ENCODE measurements around the gene UBN1. TPM values are rescaled to one million over a fixed set of nuclear protein-coding genes. Genes with fewer than 3 reads are reported as not detected.

UBN1 gene
- total and polyA plus RNA-seq, 2 donors (not counting 3 experiments of a cell fraction or from before 2014, with no cell fraction given) = 26.0 to 44.8 TPM

DNA sequence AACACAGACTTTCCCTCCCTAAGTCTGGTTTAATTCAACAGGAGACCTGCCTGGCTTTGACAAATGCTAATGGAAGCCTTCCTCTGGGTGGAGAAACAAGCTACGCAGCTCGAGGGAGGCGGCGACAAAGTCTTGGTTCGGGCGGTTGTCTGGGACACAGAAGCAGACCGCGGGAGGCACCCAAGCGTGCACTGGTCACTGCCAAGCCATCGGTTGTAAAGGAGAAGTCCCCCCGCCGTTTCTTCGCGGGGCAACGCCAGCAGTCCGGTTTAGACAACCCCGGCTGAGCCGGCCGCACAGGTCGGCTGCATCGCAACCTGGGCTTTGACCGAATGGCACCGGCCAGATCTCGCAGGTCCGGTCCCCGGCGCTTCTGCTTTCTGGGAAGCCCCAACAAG, 779 bp upstream of the UBN1 start:
- ChIA-PET CTCF (interaction anchor here (0.9 to 1.3 kb wide), 3 partner anchors 10 to 109 kb away, joined by 3 to 5 read pairs (median 3); no protein-coding TSS in a partner anchor), POLR2A (no interaction called here)
- Histone ChIP-seq H3K4me3 (replicated peaks in 1 of 3; ENCODE audit: insufficient read depth in 1 of 3, low read depth in 1 of 3, low read length in 3 of 3) (peak overlapping the region; percentile 66 to 96 (median 85)), H2AFZ (ENCODE audit: low read depth, low read length) (peak overlapping the region; percentile 94), H3K9me3 (replicated peaks; ENCODE audit: control insufficient read depth, insufficient read depth, low read length) (no peaks in the 10 kb centered on the region), H4K20me1 (replicated peaks; ENCODE audit: control insufficient read depth, extremely low read depth, insufficient read depth, low read length) (peaks cover 4% of the 10 kb centered on the region), H3K36me3 (ENCODE audit: control insufficient read depth in 2 of 2, extremely low read depth in 1 of 2, insufficient read depth in 2 of 2, low read length in 2 of 2) (peaks cover 9 to 10% of the 10 kb centered on the region in 2 experiments), H3K4me1 (ENCODE audit: control insufficient read depth, extremely low read depth, insufficient read depth, low read length) (peaks cover 33% of the 10 kb centered on the region), H3K27me3 (ENCODE audit: control insufficient read depth in 2 of 2, insufficient read depth in 2 of 2, low read length in 2 of 2) (no peaks in the 10 kb centered on the region), H3K9me1 (replicated peaks; ENCODE audit: control insufficient read depth, extremely low read depth, insufficient read depth, low read length) (no peaks in the 10 kb centered on the region), H3K79me2 (ENCODE audit: control insufficient read depth, insufficient read depth, low read length) (peaks cover 69% of the 10 kb centered on the region), H3K4me2 (ENCODE audit: insufficient read depth, low read length) (peak overlapping the region; percentile 85), H3K27ac (ENCODE audit: insufficient read depth, low read depth, low read length) (peak overlapping the region; percentile 84), H3K9ac (replicated peaks; ENCODE audit: extremely low read depth, insufficient read depth, low read length) (peak overlapping the region; percentile 90)
- no TSS peak for BruUV-seq (replicated peaks)
- intact Hi-C loops (cut with micrococcal nuclease) = loop anchor here (2.0 kb wide), 1 partner anchor 98 kb away; no protein-coding TSS in a partner anchor
- DNase-seq (ENCODE audit: low read depth, low spot score) = peak; percentile 77
- no peak for FAIRE-seq
- dilution Hi-C loops (cut with MboI; ENCODE audit: extremely low pct_ligation_motif_present, low sequenced_read_pairs) = no loop called here
- TF ChIP-seq POLR2A (IDR thresholded peaks at IDR 0.05; ENCODE audit: low read depth, low read length) (peak; percentile 77), MYC (IDR thresholded peaks at IDR 0.05; ENCODE audit: low read depth, low read length) (no peak)

DNA sequence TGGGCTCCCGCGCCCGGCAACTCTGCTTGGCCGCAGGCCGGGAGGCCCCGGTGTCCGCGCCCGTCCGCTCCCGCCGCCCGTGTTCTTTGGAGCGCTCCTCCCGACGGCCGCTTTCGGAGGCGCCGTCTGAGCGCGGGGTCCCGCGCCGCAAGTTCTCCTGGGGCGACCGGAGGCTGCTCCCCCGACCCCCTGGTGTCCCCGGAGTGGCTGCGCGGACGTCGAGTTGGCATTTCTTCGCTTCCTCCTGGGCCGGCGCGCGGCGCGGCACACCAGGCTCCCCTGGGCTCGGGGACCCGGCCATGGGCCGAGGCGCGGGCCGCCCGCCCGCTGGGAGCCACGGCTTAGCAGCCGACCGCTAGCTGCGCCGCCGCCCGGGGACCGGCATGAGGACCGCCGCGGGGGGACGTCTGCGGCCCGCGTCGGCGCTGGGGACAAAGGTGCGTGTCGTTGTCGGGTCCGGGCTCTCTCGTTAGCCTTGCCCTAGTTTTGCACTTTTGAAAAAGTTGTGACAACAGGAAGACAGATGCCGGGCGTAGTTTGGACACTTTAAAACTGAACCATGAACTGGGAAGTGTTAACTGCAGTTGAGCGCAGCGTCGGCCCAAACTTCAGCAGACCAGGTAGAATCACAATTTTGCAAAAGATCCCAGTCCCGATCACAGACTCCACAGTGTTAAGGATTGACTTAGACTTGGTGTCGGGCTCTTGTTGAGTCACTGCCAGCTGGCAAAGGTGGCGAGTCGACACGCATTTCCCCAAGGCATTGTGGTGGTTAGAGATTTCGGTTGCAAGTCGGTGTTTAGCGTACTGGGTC, 700 bp downstream of the UBN1 start:
- TSS peak; percentile 36 for BruUV-seq (replicated peaks)
- ChIA-PET CTCF (interaction anchor here (1.0 to 2.4 kb wide), 2 partner anchors 12 to 108 kb away, joined by 4 to 7 read pairs; no protein-coding TSS in a partner anchor), POLR2A (no interaction called here)
- H4K20me1 ChIP-seq (replicated peaks; ENCODE audit: control insufficient read depth, extremely low read depth, insufficient read depth, low read length) = peaks cover 4% of the 10 kb centered on the region
- intact Hi-C loops (cut with micrococcal nuclease) = loop anchor here (1.0 to 2.0 kb wide), 4 partner anchors 45 to 231 kb away; no protein-coding TSS in a partner anchor
- no peaks in the 10 kb centered on the region for H3K9me1 ChIP-seq (replicated peaks; ENCODE audit: control insufficient read depth, extremely low read depth, insufficient read depth, low read length)
- H3K27me3 ChIP-seq (ENCODE audit: control insufficient read depth in 2 of 2, insufficient read depth in 2 of 2, low read length in 2 of 2) = no peaks in the 10 kb centered on the region
- H3K4me1 ChIP-seq (ENCODE audit: control insufficient read depth, extremely low read depth, insufficient read depth, low read length) = peaks cover 48% of the 10 kb centered on the region
- H3K9ac ChIP-seq (replicated peaks; ENCODE audit: extremely low read depth, insufficient read depth, low read length) = peak overlapping the region; percentile 90
- TF ChIP-seq MAX (IDR thresholded peaks at IDR 0.05; ENCODE audit: insufficient read depth, insufficient read length) (no peak), POLR2A (IDR thresholded peaks at IDR 0.05; ENCODE audit: low read depth, low read length) (no peak), GATA2 (IDR thresholded peaks at IDR 0.05; ENCODE audit: insufficient read depth, insufficient read length, low read depth, low read length) (no peak), FOS (IDR thresholded peaks at IDR 0.05; ENCODE audit: borderline replicate concordance, insufficient read depth, low read length) (peak; percentile 8)
- TF ChIP-seq, protein P1, sequence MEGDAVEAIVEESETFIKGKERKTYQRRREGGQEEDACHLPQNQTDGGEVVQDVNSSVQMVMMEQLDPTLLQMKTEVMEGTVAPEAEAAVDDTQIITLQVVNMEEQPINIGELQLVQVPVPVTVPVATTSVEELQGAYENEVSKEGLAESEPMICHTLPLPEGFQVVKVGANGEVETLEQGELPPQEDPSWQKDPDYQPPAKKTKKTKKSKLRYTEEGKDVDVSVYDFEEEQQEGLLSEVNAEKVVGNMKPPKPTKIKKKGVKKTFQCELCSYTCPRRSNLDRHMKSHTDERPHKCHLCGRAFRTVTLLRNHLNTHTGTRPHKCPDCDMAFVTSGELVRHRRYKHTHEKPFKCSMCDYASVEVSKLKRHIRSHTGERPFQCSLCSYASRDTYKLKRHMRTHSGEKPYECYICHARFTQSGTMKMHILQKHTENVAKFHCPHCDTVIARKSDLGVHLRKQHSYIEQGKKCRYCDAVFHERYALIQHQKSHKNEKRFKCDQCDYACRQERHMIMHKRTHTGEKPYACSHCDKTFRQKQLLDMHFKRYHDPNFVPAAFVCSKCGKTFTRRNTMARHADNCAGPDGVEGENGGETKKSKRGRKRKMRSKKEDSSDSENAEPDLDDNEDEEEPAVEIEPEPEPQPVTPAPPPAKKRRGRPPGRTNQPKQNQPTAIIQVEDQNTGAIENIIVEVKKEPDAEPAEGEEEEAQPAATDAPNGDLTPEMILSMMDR (IDR thresholded peaks at IDR 0.05; ENCODE audit: extremely low read depth in 1 of 2, insufficient read depth in 1 of 2, low read depth in 1 of 2, low read length in 2 of 2) = no peak
- H3K4me2 ChIP-seq (ENCODE audit: insufficient read depth, low read length) = peak overlapping the region; percentile 80
- H3K79me2 ChIP-seq (ENCODE audit: control insufficient read depth, insufficient read depth, low read length) = peaks cover 81% of the 10 kb centered on the region
- peaks cover 7 to 9% of the 10 kb centered on the region in 2 experiments for H3K36me3 ChIP-seq (ENCODE audit: control insufficient read depth in 2 of 2, extremely low read depth in 1 of 2, insufficient read depth in 2 of 2, low read length in 2 of 2)
- dilution Hi-C loops (cut with MboI; ENCODE audit: extremely low pct_ligation_motif_present, low sequenced_read_pairs) = no loop called here
- peak overlapping the region; percentile 84 for H3K27ac ChIP-seq (ENCODE audit: insufficient read depth, low read depth, low read length)
- peak; percentile 82 for DNase-seq (ENCODE audit: low read depth, low spot score)
- peak overlapping the region; percentile 59 for H2AFZ ChIP-seq (ENCODE audit: low read depth, low read length)
- peak overlapping the region; percentile 86 to 96 (median 86) for H3K4me3 ChIP-seq (replicated peaks in 1 of 3; ENCODE audit: insufficient read depth in 1 of 3, low read depth in 1 of 3, low read length in 3 of 3)
- no peaks in the 10 kb centered on the region for H3K9me3 ChIP-seq (replicated peaks; ENCODE audit: control insufficient read depth, insufficient read depth, low read length)
- FAIRE-seq = peak; percentile 84

All from endothelial cell of umbilical vein (primary cell).